HEK293T (cell line): ENCODE results near the gene GRID1.

Source experiments
- CTCF ChIA-PET: fragments of 350-600 bp; formaldehyde crosslinking; extraction: SDS; loops from one replicate; lab custom pipeline; 2021; ENCODE audit warnings: antibody characterized with exemption, inconsistent platforms; lab: Yijun Ruan, JAX
- POLR2A ChIA-PET: fragments of 350-600 bp; formaldehyde crosslinking; extraction: SDS; loops from one replicate; lab custom pipeline; 2020; ENCODE audit warnings: antibody characterized with exemption, inconsistent platforms; lab: Yijun Ruan, JAX
- DNase-seq: peaks from one replicate; pipeline ENCODE4 v3.0.0; 2012; ENCODE audit warnings: mixed read lengths; ENCODE audit errors: extremely low spot score
- ARNT ChIP-seq: fragments of 450-650 bp; IDR thresholded peaks from 2 replicates; pipeline ENCODE4 v1.6.1; 2017; ENCODE audit warnings: mild to moderate bottlenecking
- BHLHE40 ChIP-seq: fragments of 450-650 bp; IDR thresholded peaks from 2 replicates; pipeline ENCODE4 v1.6.1; 2016; ENCODE audit warnings: mild to moderate bottlenecking, moderate library complexity, borderline replicate concordance
- CTBP1 ChIP-seq: fragments of 450-650 bp; IDR thresholded peaks from 2 replicates; pipeline ENCODE4 v1.6.1; 2016; ENCODE audit warnings: borderline replicate concordance
- ELF4 ChIP-seq: fragments of 450-650 bp; IDR thresholded peaks from 2 replicates; pipeline ENCODE4 v1.6.1; 2017; ENCODE audit warnings: antibody characterized with exemption
- FOXA1 ChIP-seq: fragments of 450-650 bp; IDR thresholded peaks from 2 replicates; pipeline ENCODE4 v1.6.1; 2016; ENCODE audit warnings: mild to moderate bottlenecking
- FOXK2 ChIP-seq: fragments of 450-650 bp; IDR thresholded peaks from 2 replicates; pipeline ENCODE4 v1.6.1; 2016; ENCODE audit warnings: mild to moderate bottlenecking
- FOXM1 ChIP-seq: fragments of 450-650 bp; IDR thresholded peaks from 2 replicates; pipeline ENCODE4 v1.6.1; 2017; ENCODE audit warnings: mild to moderate bottlenecking, borderline replicate concordance
- HDGF ChIP-seq: fragments of 450-650 bp; IDR thresholded peaks from 2 replicates; pipeline ENCODE4 v1.6.1; 2017; ENCODE audit warnings: antibody characterized with exemption, borderline replicate concordance
- L3MBTL2 ChIP-seq: fragments of 450-650 bp; conservative IDR thresholded peaks from 2 replicates; pipeline ENCODE4 v1.6.1; 2016; ENCODE audit warnings: mild to moderate bottlenecking
- LEF1 ChIP-seq: fragments of 450-650 bp; IDR thresholded peaks from 2 replicates; pipeline ENCODE4 v1.6.1; 2017; ENCODE audit warnings: mild to moderate bottlenecking, borderline replicate concordance
- NFRKB ChIP-seq: fragments of 450-650 bp; IDR thresholded peaks from 2 replicates; pipeline ENCODE4 v1.6.1; 2016; ENCODE audit warnings: mild to moderate bottlenecking, moderate library complexity
- PKNOX1 ChIP-seq: fragments of 450-650 bp; IDR thresholded peaks from 2 replicates; pipeline ENCODE4 v1.6.1; 2016
- SP1 ChIP-seq: fragments of 450-650 bp; IDR thresholded peaks from 2 replicates; pipeline ENCODE4 v1.6.1; 2017
- SUZ12 ChIP-seq: fragments of 450-650 bp; IDR thresholded peaks from 2 replicates; pipeline ENCODE4 v1.6.1; 2016; ENCODE audit warnings: mild to moderate bottlenecking
- TARDBP ChIP-seq: fragments of 450-650 bp; IDR thresholded peaks from 2 replicates; pipeline ENCODE4 v1.6.1; 2016
- ZNF384 ChIP-seq: fragments of 450-650 bp; IDR thresholded peaks from 2 replicates; pipeline ENCODE4 v1.6.1; 2016

Gene GRID1

DNA sequence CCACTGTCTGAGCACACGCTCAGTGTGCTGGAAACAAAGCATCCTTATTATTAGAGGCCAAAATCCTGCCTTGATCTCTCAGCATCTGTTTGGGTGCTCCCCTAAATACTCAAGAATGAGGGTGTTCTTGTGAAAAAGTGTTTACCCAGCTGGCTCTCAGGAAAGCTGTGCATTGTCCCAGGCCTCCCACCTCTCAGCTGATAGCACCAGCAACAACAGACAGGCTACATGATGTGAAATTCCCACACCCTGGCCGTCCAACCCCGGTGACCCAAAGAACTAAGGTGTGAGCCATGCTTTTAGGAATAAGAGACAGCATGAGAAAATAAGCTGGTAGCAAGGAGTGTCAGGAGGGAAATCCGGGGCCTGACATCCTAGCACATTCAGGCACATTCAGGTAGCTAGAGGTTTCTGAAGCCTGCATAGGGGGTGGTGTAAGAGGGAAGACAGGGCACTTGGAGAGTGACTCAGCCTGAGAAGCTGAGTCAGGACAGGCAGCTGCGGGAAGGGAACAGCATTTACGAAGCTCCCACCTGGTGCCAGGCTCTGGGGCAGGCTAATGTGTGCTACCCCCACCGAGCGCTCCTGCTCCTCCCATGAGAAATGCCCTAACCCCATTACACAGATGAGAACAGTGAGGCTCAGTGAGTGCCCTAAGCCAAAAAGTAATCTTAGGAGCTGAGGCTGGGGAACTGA is 205.6 kb downstream of the GRID1 start:
- ChIA-PET CTCF (no interaction called here), POLR2A (no interaction called here)
- TF ChIP-seq ARNT, result no peak
- TF ChIP-seq FOXA1, result no peak
- TF ChIP-seq BHLHE40, result no peak
- no peak for TF ChIP-seq ELF4
- TF ChIP-seq L3MBTL2, result no peak
- no peak for TF ChIP-seq ZNF384
- no peak for TF ChIP-seq FOXM1
- no peak for TF ChIP-seq SP1
- TF ChIP-seq SUZ12, result no peak
- DNase-seq, result no peak

- ChIA-PET POLR2A (no interaction called here), CTCF (no interaction called here)
- no peak for DNase-seq
- no peak for TF ChIP-seq CTBP1
- no peak for TF ChIP-seq ARNT
- TF ChIP-seq FOXM1, result no peak
- no peak for TF ChIP-seq SP1
- TF ChIP-seq NFRKB, result no peak
- TF ChIP-seq PKNOX1, result no peak
These were observed 206.8 kb downstream of the GRID1 start for GRCh38 chr10:86159797-86160196.

DNA sequence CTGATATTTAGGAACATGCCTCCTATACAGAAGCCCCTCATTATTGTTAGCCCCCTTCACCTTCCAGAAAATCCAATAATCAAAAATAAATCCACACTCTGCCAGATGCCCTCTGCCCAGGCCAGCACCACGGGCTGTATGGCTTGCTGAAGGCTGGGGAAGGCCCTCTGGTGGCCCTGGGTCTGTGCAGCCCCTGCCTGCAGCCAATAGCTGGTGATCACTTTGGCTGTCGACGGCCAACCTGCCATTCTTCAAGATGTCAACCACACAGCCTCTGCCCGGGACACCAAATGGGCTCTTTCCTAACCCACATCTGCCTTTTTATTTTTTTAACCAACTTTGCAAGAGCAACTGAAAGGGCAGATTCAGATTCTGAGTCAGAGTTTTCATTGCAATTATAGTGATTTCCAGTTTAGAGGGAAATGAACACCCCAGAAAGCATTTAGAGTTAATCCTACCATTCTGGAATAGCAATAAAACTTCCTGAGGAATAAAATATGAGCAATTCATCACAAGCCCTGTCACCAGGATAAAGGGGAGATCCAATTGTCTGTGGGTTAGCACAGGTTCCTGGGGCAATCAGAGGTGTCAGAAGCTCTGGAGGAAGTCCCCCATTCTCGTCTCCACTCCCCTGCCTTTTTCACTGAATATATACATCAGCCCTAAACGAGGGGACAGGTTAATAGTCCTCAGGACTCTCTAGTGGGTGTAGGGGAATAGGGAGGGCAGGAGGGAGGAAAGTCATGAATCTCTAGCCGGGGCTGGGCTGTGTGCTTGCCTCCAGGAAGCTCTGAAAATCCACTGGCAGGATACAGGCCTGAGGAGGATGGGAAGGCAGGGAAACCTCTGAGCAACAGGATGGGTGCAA is 211.3 kb downstream of the GRID1 start:
- ChIA-PET POLR2A (no interaction called here), CTCF (interaction anchor here (0.6 kb wide), 1 partner anchor 98 kb away, joined by 3 read pairs; no protein-coding TSS in a partner anchor)
- DNase-seq, result peak; percentile 19
- TF ChIP-seq ZNF384, result no peak
- no peak for TF ChIP-seq HDGF
- TF ChIP-seq FOXK2, result no peak
- TF ChIP-seq LEF1, result no peak
- no peak for TF ChIP-seq FOXA1
- no peak for TF ChIP-seq L3MBTL2
- TF ChIP-seq SUZ12, result no peak
- no peak for TF ChIP-seq CTBP1
- no peak for TF ChIP-seq ARNT
- no peak for TF ChIP-seq NFRKB

- ChIA-PET POLR2A (no interaction called here), CTCF (no interaction called here)
- no peak for DNase-seq
- TF ChIP-seq PKNOX1, result no peak
- no peak for TF ChIP-seq BHLHE40
- no peak for TF ChIP-seq ARNT
- TF ChIP-seq LEF1, result no peak
- no peak for TF ChIP-seq SUZ12
- TF ChIP-seq ZNF384, result no peak
- no peak for TF ChIP-seq SP1
- TF ChIP-seq ELF4, result no peak
- no peak for TF ChIP-seq HDGF
- TF ChIP-seq FOXM1, result no peak
- TF ChIP-seq L3MBTL2, result no peak
- TF ChIP-seq NFRKB, result no peak
- no peak for TF ChIP-seq TARDBP
These were observed 212.8 kb downstream of the GRID1 start for GRCh38 chr10:86153751-86154150.

DNA sequence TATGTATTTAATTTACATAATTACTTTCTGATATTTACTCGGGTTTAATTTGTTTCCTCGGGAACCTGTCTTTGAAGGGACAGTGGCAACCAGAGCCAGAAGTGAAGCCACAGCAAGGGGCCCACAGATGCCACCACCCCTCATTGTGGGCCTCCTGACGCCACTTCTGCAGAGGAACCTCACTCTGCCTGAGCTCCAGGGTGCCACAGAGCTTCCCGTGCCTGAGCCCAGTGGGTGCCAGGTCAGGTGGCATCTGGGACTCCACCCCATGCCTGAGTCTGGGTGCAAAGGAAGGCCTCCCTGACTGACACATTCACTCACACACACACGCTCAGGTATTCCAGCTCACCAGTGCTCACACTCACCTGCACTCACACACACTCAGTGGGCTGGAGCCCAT is 213.7 kb downstream of the GRID1 start:
- no peak for DNase-seq
- TF ChIP-seq ELF4 (no peak), FOXA1 (no peak), ARNT (no peak), HDGF (no peak), PKNOX1 (no peak), BHLHE40 (no peak), TARDBP (no peak), ZNF384 (no peak), SUZ12 (no peak)
- CTCF ChIA-PET, result no interaction called here
- POLR2A ChIA-PET, result no interaction called here

- TF ChIP-seq ZNF384, result no peak
- TF ChIP-seq HDGF, result no peak
- TF ChIP-seq BHLHE40, result no peak
- TF ChIP-seq ELF4, result no peak
- no peak for TF ChIP-seq FOXK2
- no peak for TF ChIP-seq PKNOX1
- no peak for TF ChIP-seq ARNT
- TF ChIP-seq LEF1, result no peak
- no peak for TF ChIP-seq FOXM1
- TF ChIP-seq NFRKB, result no peak
- TF ChIP-seq FOXA1, result no peak
- ChIA-PET POLR2A (no interaction called here), CTCF (no interaction called here)
- DNase-seq, result no peak
These were observed 214.2 kb downstream of the GRID1 start for GRCh38 chr10:86152354-86152753.
